ENCODE data around the gene NPY.

- TF ChIP-seq CTCF (IDR thresholded peaks at IDR 0.05) (no peak), POLR2A (IDR thresholded peaks at IDR 0.05) (no peak)
Measured at GRCh38 chr7:24241206-24241605, 42.8 kb upstream of the NPY start.

Data from heart left ventricle (tissue), 13 donors.